ENCODE data around the gene MRPS23. TPM values are rescaled to one million over a fixed set of nuclear protein-coding genes. Genes with fewer than 3 reads are reported as not detected.

Gene MRPS23
- total and polyA plus RNA-seq, 7 experiments from 2014 or later, result 13.0 to 42.8 (median 26.5) TPM

GRCh38 chr17:57818066-57818465, 31.8 kb downstream of the MRPS23 start:
- Mint-ChIP-seq H3K27ac (no peak overlapping the region), H3K4me1 (no peaks in the 10 kb centered on the region), H3K36me3 (no peaks in the 10 kb centered on the region), H3K4me3 (no peak overlapping the region), H3K27me3 (peaks cover 16 to 42% (median 23%) of the 10 kb centered on the region in 5 donors), H3K9me3 (no peaks in the 10 kb centered on the region)
- POLR2A ChIA-PET, result no interaction called here
- no peaks in the 10 kb centered on the region for H3K9me3 ChIP-seq (ENCODE audit: control insufficient read depth in 2 of 3, low read length in 3 of 3)
- no peaks in the 10 kb centered on the region for H3K36me3 ChIP-seq (ENCODE audit: control insufficient read depth in 2 of 3, insufficient read depth in 3 of 3, low read length in 3 of 3)
- no peaks in the 10 kb centered on the region for H3K27me3 ChIP-seq (ENCODE audit: control insufficient read depth in 2 of 2, insufficient read depth in 2 of 2, low read length in 2 of 2)
- intact Hi-C loops (cut with micrococcal nuclease), result no loop called here
- no peaks in the 10 kb centered on the region for H3K4me1 ChIP-seq (ENCODE audit: control insufficient read depth in 2 of 2, insufficient read depth in 2 of 2, low read length in 2 of 2)
- no peak for ATAC-seq
- CTCF ChIA-PET, result no interaction called here
- H3K27ac ChIP-seq (ENCODE audit: low read depth, low read length), result no peak overlapping the region
- no peak overlapping the region for H3K4me3 ChIP-seq (ENCODE audit: low read length)
- DNase-seq, result no peak

- CTCF ChIA-PET, result no interaction called here
- Mint-ChIP-seq H3K27me3 (peaks cover 21 to 42% (median 25%) of the 10 kb centered on the region in 5 donors), H3K36me3 (no peaks in the 10 kb centered on the region), H3K4me3 (no peak overlapping the region), H3K4me1 (no peaks in the 10 kb centered on the region), H3K9me3 (no peaks in the 10 kb centered on the region), H3K27ac (no peak overlapping the region)
- H3K9me3 ChIP-seq (ENCODE audit: control insufficient read depth in 2 of 3, low read length in 3 of 3), result no peaks in the 10 kb centered on the region
- intact Hi-C loops (cut with micrococcal nuclease), result no loop called here
- POLR2A ChIA-PET, result interaction anchor here (0.6 kb wide), 1 partner anchor 22 kb away, joined by 3 read pairs; no protein-coding TSS in a partner anchor
- no peaks in the 10 kb centered on the region for H3K36me3 ChIP-seq (ENCODE audit: control insufficient read depth in 2 of 3, insufficient read depth in 3 of 3, low read length in 3 of 3)
- H3K4me3 ChIP-seq (ENCODE audit: low read length), result no peak overlapping the region
- no peak for DNase-seq
- H3K27ac ChIP-seq (ENCODE audit: low read depth, low read length), result no peak overlapping the region
- H3K27me3 ChIP-seq (ENCODE audit: control insufficient read depth in 2 of 2, insufficient read depth in 2 of 2, low read length in 2 of 2), result no peaks in the 10 kb centered on the region
- H3K4me1 ChIP-seq (ENCODE audit: control insufficient read depth in 2 of 2, insufficient read depth in 2 of 2, low read length in 2 of 2), result no peaks in the 10 kb centered on the region
- ATAC-seq, result no peak
These were observed 32.5 kb downstream of the MRPS23 start for GRCh38 chr17:57817299-57817698.

GRCh38 chr17:57814421-57814820, 35.4 kb downstream of the MRPS23 start:
- Histone ChIP-seq H3K27ac (ENCODE audit: low read depth, low read length) (no peak overlapping the region), H3K4me3 (ENCODE audit: low read length) (no peak overlapping the region), H3K36me3 (ENCODE audit: control insufficient read depth in 2 of 3, insufficient read depth in 3 of 3, low read length in 3 of 3) (no peaks in the 10 kb centered on the region), H3K27me3 (ENCODE audit: control insufficient read depth in 2 of 2, insufficient read depth in 2 of 2, low read length in 2 of 2) (no peaks in the 10 kb centered on the region), H3K9me3 (ENCODE audit: control insufficient read depth in 2 of 3, low read length in 3 of 3) (no peaks in the 10 kb centered on the region), H3K4me1 (ENCODE audit: control insufficient read depth in 2 of 2, insufficient read depth in 2 of 2, low read length in 2 of 2) (no peaks in the 10 kb centered on the region)
- DNase-seq (no peak), ATAC-seq (no peak)
- H3K36me3 Mint-ChIP-seq, result no peaks in the 10 kb centered on the region
- H3K9me3 Mint-ChIP-seq, result no peaks in the 10 kb centered on the region
- H3K4me1 Mint-ChIP-seq, result peaks cover 0 to 14% (median 13%) of the 10 kb centered on the region in 7 donors
- peaks cover 39 to 64% (median 44%) of the 10 kb centered on the region in 5 donors for H3K27me3 Mint-ChIP-seq
- CTCF ChIA-PET, result no interaction called here
- POLR2A ChIA-PET, result no interaction called here
- intact Hi-C loops (cut with micrococcal nuclease), result no loop called here
- no peak overlapping the region for H3K27ac Mint-ChIP-seq
- H3K4me3 Mint-ChIP-seq, result no peak overlapping the region

- POLR2A ChIA-PET, result no interaction called here
These were observed 38.1 kb downstream of the MRPS23 start for GRCh38 chr17:57811638-57812280.

GRCh38 chr17:57810721-57811637, 38.9 kb downstream of the MRPS23 start:
- DNase-seq (no peak), ATAC-seq (peak; percentile 51)
- ChIA-PET POLR2A (no interaction called here), CTCF (no interaction called here)
- no peaks in the 10 kb centered on the region for H3K4me1 ChIP-seq (ENCODE audit: control insufficient read depth in 2 of 2, insufficient read depth in 2 of 2, low read length in 2 of 2)
- H3K27me3 ChIP-seq (ENCODE audit: control insufficient read depth in 2 of 2, insufficient read depth in 2 of 2, low read length in 2 of 2), result no peaks in the 10 kb centered on the region
- H3K27ac ChIP-seq (ENCODE audit: low read depth, low read length), result no peak overlapping the region
- peaks cover 0 to 4% (median 0%) of the 10 kb centered on the region in 5 donors for H3K36me3 Mint-ChIP-seq
- H3K4me3 Mint-ChIP-seq, result peak overlapping the region in 3 of 10 donors; percentile 18 to 49 (median 27)
- intact Hi-C loops (cut with micrococcal nuclease), result no loop called here
- H3K9me3 Mint-ChIP-seq, result no peaks in the 10 kb centered on the region
- peaks cover 0 to 14% (median 13%) of the 10 kb centered on the region in 7 donors for H3K4me1 Mint-ChIP-seq
- peaks cover 29 to 61% (median 56%) of the 10 kb centered on the region in 5 donors for H3K27me3 Mint-ChIP-seq
- no peaks in the 10 kb centered on the region for H3K36me3 ChIP-seq (ENCODE audit: control insufficient read depth in 2 of 3, insufficient read depth in 3 of 3, low read length in 3 of 3)
- no peak overlapping the region for H3K27ac Mint-ChIP-seq
- no peak overlapping the region for H3K4me3 ChIP-seq (ENCODE audit: low read length)
- no peaks in the 10 kb centered on the region for H3K9me3 ChIP-seq (ENCODE audit: control insufficient read depth in 2 of 3, low read length in 3 of 3)

More at GRCh38 chr17:57811638-57812280, 38.1 kb downstream of the MRPS23 start:
- H3K4me1 Mint-ChIP-seq, result peaks cover 0 to 14% (median 13%) of the 10 kb centered on the region in 7 donors
- intact Hi-C loops (cut with micrococcal nuclease), result no loop called here
- no peaks in the 10 kb centered on the region for H3K36me3 ChIP-seq (ENCODE audit: control insufficient read depth in 2 of 3, insufficient read depth in 3 of 3, low read length in 3 of 3)
- H3K4me3 ChIP-seq (ENCODE audit: low read length), result no peak overlapping the region
- no peaks in the 10 kb centered on the region for H3K27me3 ChIP-seq (ENCODE audit: control insufficient read depth in 2 of 2, insufficient read depth in 2 of 2, low read length in 2 of 2)
- H3K27me3 Mint-ChIP-seq, result peaks cover 34 to 61% (median 57%) of the 10 kb centered on the region in 5 donors
- H3K27ac ChIP-seq (ENCODE audit: low read depth, low read length), result no peak overlapping the region
- H3K4me1 ChIP-seq (ENCODE audit: control insufficient read depth in 2 of 2, insufficient read depth in 2 of 2, low read length in 2 of 2), result no peaks in the 10 kb centered on the region
- DNase-seq, result no peak
- peak overlapping the region in 1 of 10 donors; percentile 27 for H3K4me3 Mint-ChIP-seq
- H3K9me3 Mint-ChIP-seq, result no peaks in the 10 kb centered on the region
- CTCF ChIA-PET, result no interaction called here
- no peak for ATAC-seq
- H3K9me3 ChIP-seq (ENCODE audit: control insufficient read depth in 2 of 3, low read length in 3 of 3), result no peaks in the 10 kb centered on the region
- no peak overlapping the region for H3K27ac Mint-ChIP-seq
- H3K36me3 Mint-ChIP-seq, result no peaks in the 10 kb centered on the region

GRCh38 chr17:57809879-57810278, 40.0 kb downstream of the MRPS23 start:
- POLR2A ChIA-PET, result no interaction called here
- peaks cover 0 to 4% (median 0%) of the 10 kb centered on the region in 5 donors for H3K36me3 Mint-ChIP-seq
- H3K27ac ChIP-seq (ENCODE audit: low read depth, low read length), result no peak overlapping the region

More at GRCh38 chr17:57809879-57810278, 40.0 kb downstream of the MRPS23 start:
- Mint-ChIP-seq H3K27me3 (peaks cover 26 to 65% (median 60%) of the 10 kb centered on the region in 5 donors), H3K4me3 (no peak overlapping the region), H3K4me1 (peaks cover 0 to 14% (median 13%) of the 10 kb centered on the region in 7 donors), H3K9me3 (no peaks in the 10 kb centered on the region), H3K27ac (no peak overlapping the region)
- H3K4me3 ChIP-seq (ENCODE audit: low read length), result no peak overlapping the region
- no peaks in the 10 kb centered on the region for H3K4me1 ChIP-seq (ENCODE audit: control insufficient read depth in 2 of 2, insufficient read depth in 2 of 2, low read length in 2 of 2)
- CTCF ChIA-PET, result interaction anchor here (0.7 kb wide), 1 partner anchor 795 kb away, joined by 3 read pairs; no protein-coding TSS in a partner anchor
- intact Hi-C loops (cut with micrococcal nuclease), result no loop called here
- H3K9me3 ChIP-seq (ENCODE audit: control insufficient read depth in 2 of 3, low read length in 3 of 3), result no peaks in the 10 kb centered on the region
- DNase-seq (no peak), ATAC-seq (no peak)
- H3K27me3 ChIP-seq (ENCODE audit: control insufficient read depth in 2 of 2, insufficient read depth in 2 of 2, low read length in 2 of 2), result no peaks in the 10 kb centered on the region
- no peaks in the 10 kb centered on the region for H3K36me3 ChIP-seq (ENCODE audit: control insufficient read depth in 2 of 3, insufficient read depth in 3 of 3, low read length in 3 of 3)
